ENCODE data around the gene TENM4. TPM values are rescaled to one million over a fixed set of nuclear protein-coding genes. Genes with fewer than 3 reads are reported as not detected.

TENM4 gene
- polyA plus RNA-seq, 3 donors = 23.2 to 32.9 (median 23.7) TPM

- DNase-seq (ENCODE audit: extremely low read depth in 1 of 11, low read depth in 9 of 11, low spot score in 4 of 11) = no peak
Observed at GRCh38 chr11:78722786-78723185, 718.0 kb downstream of the TENM4 start.

GRCh38 chr11:78720281-78720989, 720.4 kb downstream of the TENM4 start:
- DNase-seq (ENCODE audit: extremely low read depth in 1 of 11, low read depth in 9 of 11, low spot score in 4 of 11) = no peak

GRCh38 chr11:78717041-78717440, 723.8 kb downstream of the TENM4 start:
- peak in 1 of 11 donors; percentile 8 for DNase-seq (ENCODE audit: extremely low read depth in 1 of 11, low read depth in 9 of 11, low spot score in 4 of 11)

- DNase-seq (ENCODE audit: extremely low read depth in 1 of 11, low read depth in 9 of 11, low spot score in 4 of 11) = peak; percentile 13 to 50 (median 36)
Observed at GRCh38 chr11:78715639-78716311, 725.1 kb downstream of the TENM4 start.

GRCh38 chr11:78714539-78714938, 726.3 kb downstream of the TENM4 start:
- DNase-seq (ENCODE audit: extremely low read depth in 1 of 11, low read depth in 9 of 11, low spot score in 4 of 11) = no peak

GRCh38 chr11:78711735-78712134, 729.1 kb downstream of the TENM4 start:
- no peak for DNase-seq (ENCODE audit: extremely low read depth in 1 of 11, low read depth in 9 of 11, low spot score in 4 of 11)

- no peak for DNase-seq (ENCODE audit: extremely low read depth in 1 of 11, low read depth in 9 of 11, low spot score in 4 of 11)
Observed at GRCh38 chr11:78710417-78710816, 730.4 kb downstream of the TENM4 start.

- no peak for DNase-seq (ENCODE audit: extremely low read depth in 1 of 11, low read depth in 9 of 11, low spot score in 4 of 11)
Observed at GRCh38 chr11:78708388-78708787, 732.4 kb downstream of the TENM4 start.

GRCh38 chr11:78706551-78706950, 734.3 kb downstream of the TENM4 start:
- DNase-seq (ENCODE audit: extremely low read depth in 1 of 11, low read depth in 9 of 11, low spot score in 4 of 11) = no peak

GRCh38 chr11:78704811-78705210, 736.0 kb downstream of the TENM4 start:
- DNase-seq (ENCODE audit: extremely low read depth in 1 of 11, low read depth in 9 of 11, low spot score in 4 of 11) = no peak

GRCh38 chr11:78699609-78700135, 741.2 kb downstream of the TENM4 start:
- peak in 6 of 11 donors; percentile 5 to 34 (median 14) for DNase-seq (ENCODE audit: extremely low read depth in 1 of 11, low read depth in 9 of 11, low spot score in 4 of 11)

- no peak for DNase-seq (ENCODE audit: extremely low read depth in 1 of 11, low read depth in 9 of 11, low spot score in 4 of 11)
Observed at GRCh38 chr11:78698612-78699011, 742.2 kb downstream of the TENM4 start.

- DNase-seq (ENCODE audit: extremely low read depth in 1 of 11, low read depth in 9 of 11, low spot score in 4 of 11) = no peak
Observed at GRCh38 chr11:78696177-78696576, 744.7 kb downstream of the TENM4 start.

- no peak for DNase-seq (ENCODE audit: extremely low read depth in 1 of 11, low read depth in 9 of 11, low spot score in 4 of 11)
Observed at GRCh38 chr11:78694152-78694551, 746.7 kb downstream of the TENM4 start.

GRCh38 chr11:78691215-78691614, 749.6 kb downstream of the TENM4 start:
- DNase-seq (ENCODE audit: extremely low read depth in 1 of 11, low read depth in 9 of 11, low spot score in 4 of 11) = no peak

GRCh38 chr11:78690352-78690987, 750.4 kb downstream of the TENM4 start:
- no peak for DNase-seq (ENCODE audit: extremely low read depth in 1 of 11, low read depth in 9 of 11, low spot score in 4 of 11)

GRCh38 chr11:78689585-78690153, 751.2 kb downstream of the TENM4 start:
- DNase-seq (ENCODE audit: extremely low read depth in 1 of 11, low read depth in 9 of 11, low spot score in 4 of 11) = no peak

GRCh38 chr11:78689101-78689500, 751.7 kb downstream of the TENM4 start:
- DNase-seq (ENCODE audit: extremely low read depth in 1 of 11, low read depth in 9 of 11, low spot score in 4 of 11) = no peak

- peak in 5 of 11 donors; percentile 5 to 46 (median 34) for DNase-seq (ENCODE audit: extremely low read depth in 1 of 11, low read depth in 9 of 11, low spot score in 4 of 11)
Observed at GRCh38 chr11:78688460-78688859, 752.4 kb downstream of the TENM4 start.

- no peak for DNase-seq (ENCODE audit: extremely low read depth in 1 of 11, low read depth in 9 of 11, low spot score in 4 of 11)
Observed at GRCh38 chr11:78685156-78685555, 755.7 kb downstream of the TENM4 start.
